Ishikawa (cell line): Measurements from ENCODE around the gene SLC28A2.

Experiments
- CEBPB ChIP-seq: IDR thresholded peaks from 2 replicates; pipeline ENCODE4 v1.6.1; 2012
- CREB1 ChIP-seq: IDR thresholded peaks from 2 replicates; pipeline ENCODE4 v1.6.1; 2012; ENCODE audit warnings: low read depth
- EGR1 ChIP-seq: IDR thresholded peaks from 2 replicates; pipeline ENCODE4 v1.6.1; 2012
- EP300 ChIP-seq: IDR thresholded peaks from 2 replicates; pipeline ENCODE4 v1.6.1; 2012; ENCODE audit warnings: borderline replicate concordance
- FOXM1 ChIP-seq: IDR thresholded peaks from 2 replicates; pipeline ENCODE4 v1.6.1; 2012; ENCODE audit warnings: low read depth, borderline replicate concordance
- NFIC ChIP-seq: IDR thresholded peaks from 2 replicates; pipeline ENCODE4 v1.6.1; 2012
- RAD21 ChIP-seq: IDR thresholded peaks from 2 replicates; pipeline ENCODE4 v1.6.1; 2012; ENCODE audit warnings: low read depth
- TAF1 ChIP-seq: IDR thresholded peaks from 2 replicates; pipeline ENCODE4 v1.6.1; 2012; ENCODE audit warnings: low read depth, mild to moderate bottlenecking
- TCF12 ChIP-seq: IDR thresholded peaks from 2 replicates; pipeline ENCODE4 v1.6.1; 2012; ENCODE audit warnings: low read depth
- TEAD4 ChIP-seq: IDR thresholded peaks from 2 replicates; pipeline ENCODE4 v1.6.1; 2012
- YY1 ChIP-seq: IDR thresholded peaks from 2 replicates; pipeline ENCODE4 v1.6.1; 2012; ENCODE audit warnings: low read depth
- ZBTB7A ChIP-seq: IDR thresholded peaks from 2 replicates; pipeline ENCODE4 v1.6.1; 2012; ENCODE audit warnings: low read depth
- TF ChIP-seq, protein P1 (sequence below): IDR thresholded peaks from 2 replicates; pipeline ENCODE4 v1.6.1; 2012
- TF ChIP-seq, protein P2 (sequence below): IDR thresholded peaks from 2 replicates; pipeline ENCODE4 v1.6.1; 2012
- TF ChIP-seq, protein P3 (sequence below): IDR thresholded peaks from 2 replicates; pipeline ENCODE4 v1.6.1; 2012; ENCODE audit warnings: low read depth, mild to moderate bottlenecking

The SLC28A2 gene

GRCh38 chr15:45307230-45307924, 55.3 kb downstream of the SLC28A2 start:
- TF ChIP-seq RAD21: peak; percentile 30
- TF ChIP-seq, protein P1, sequence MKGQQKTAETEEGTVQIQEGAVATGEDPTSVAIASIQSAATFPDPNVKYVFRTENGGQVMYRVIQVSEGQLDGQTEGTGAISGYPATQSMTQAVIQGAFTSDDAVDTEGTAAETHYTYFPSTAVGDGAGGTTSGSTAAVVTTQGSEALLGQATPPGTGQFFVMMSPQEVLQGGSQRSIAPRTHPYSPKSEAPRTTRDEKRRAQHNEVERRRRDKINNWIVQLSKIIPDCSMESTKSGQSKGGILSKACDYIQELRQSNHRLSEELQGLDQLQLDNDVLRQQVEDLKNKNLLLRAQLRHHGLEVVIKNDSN: no peak
- TF ChIP-seq, protein P2, sequence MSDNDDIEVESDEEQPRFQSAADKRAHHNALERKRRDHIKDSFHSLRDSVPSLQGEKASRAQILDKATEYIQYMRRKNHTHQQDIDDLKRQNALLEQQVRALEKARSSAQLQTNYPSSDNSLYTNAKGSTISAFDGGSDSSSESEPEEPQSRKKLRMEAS: no peak
- no peak for TF ChIP-seq YY1

DNA sequence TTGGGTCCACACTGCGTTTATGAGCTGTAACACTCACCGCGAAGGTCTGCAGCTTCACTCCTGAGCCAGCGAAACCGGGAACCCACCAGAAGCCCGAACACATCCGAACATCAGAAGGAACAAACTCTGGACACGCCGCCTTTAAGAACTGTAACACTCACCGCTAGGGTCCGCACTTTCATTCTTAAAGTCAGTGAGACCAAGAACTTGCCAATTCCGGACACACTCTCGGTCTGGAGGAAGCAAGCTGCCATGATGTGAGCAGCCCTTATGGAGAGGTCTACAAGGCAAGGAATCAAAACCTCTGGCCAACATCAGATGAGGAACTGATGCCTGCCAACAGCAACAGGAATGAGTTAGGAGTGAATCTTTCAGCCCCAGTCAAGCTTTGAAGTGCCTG, 62.9 kb downstream of the SLC28A2 start:
- TF ChIP-seq NFIC (no peak), TAF1 (no peak), TCF12 (no peak), ZBTB7A (no peak), CREB1 (no peak), YY1 (no peak), CEBPB (no peak), TEAD4 (no peak)
- TF ChIP-seq, protein P3, sequence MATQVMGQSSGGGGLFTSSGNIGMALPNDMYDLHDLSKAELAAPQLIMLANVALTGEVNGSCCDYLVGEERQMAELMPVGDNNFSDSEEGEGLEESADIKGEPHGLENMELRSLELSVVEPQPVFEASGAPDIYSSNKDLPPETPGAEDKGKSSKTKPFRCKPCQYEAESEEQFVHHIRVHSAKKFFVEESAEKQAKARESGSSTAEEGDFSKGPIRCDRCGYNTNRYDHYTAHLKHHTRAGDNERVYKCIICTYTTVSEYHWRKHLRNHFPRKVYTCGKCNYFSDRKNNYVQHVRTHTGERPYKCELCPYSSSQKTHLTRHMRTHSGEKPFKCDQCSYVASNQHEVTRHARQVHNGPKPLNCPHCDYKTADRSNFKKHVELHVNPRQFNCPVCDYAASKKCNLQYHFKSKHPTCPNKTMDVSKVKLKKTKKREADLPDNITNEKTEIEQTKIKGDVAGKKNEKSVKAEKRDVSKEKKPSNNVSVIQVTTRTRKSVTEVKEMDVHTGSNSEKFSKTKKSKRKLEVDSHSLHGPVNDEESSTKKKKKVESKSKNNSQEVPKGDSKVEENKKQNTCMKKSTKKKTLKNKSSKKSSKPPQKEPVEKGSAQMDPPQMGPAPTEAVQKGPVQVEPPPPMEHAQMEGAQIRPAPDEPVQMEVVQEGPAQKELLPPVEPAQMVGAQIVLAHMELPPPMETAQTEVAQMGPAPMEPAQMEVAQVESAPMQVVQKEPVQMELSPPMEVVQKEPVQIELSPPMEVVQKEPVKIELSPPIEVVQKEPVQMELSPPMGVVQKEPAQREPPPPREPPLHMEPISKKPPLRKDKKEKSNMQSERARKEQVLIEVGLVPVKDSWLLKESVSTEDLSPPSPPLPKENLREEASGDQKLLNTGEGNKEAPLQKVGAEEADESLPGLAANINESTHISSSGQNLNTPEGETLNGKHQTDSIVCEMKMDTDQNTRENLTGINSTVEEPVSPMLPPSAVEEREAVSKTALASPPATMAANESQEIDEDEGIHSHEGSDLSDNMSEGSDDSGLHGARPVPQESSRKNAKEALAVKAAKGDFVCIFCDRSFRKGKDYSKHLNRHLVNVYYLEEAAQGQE: no peak
- TF ChIP-seq, protein P2: no peak

GRCh38 chr15:45319472-45320214, 67.6 kb downstream of the SLC28A2 start:
- TF ChIP-seq, protein P3: no peak
- TF ChIP-seq EP300 (no peak), RAD21 (no peak), YY1 (no peak), TEAD4 (no peak), TCF12 (no peak), EGR1 (no peak), CEBPB (no peak), NFIC (no peak)
- TF ChIP-seq, protein P1: no peak
- TF ChIP-seq, protein P2: no peak

DNA sequence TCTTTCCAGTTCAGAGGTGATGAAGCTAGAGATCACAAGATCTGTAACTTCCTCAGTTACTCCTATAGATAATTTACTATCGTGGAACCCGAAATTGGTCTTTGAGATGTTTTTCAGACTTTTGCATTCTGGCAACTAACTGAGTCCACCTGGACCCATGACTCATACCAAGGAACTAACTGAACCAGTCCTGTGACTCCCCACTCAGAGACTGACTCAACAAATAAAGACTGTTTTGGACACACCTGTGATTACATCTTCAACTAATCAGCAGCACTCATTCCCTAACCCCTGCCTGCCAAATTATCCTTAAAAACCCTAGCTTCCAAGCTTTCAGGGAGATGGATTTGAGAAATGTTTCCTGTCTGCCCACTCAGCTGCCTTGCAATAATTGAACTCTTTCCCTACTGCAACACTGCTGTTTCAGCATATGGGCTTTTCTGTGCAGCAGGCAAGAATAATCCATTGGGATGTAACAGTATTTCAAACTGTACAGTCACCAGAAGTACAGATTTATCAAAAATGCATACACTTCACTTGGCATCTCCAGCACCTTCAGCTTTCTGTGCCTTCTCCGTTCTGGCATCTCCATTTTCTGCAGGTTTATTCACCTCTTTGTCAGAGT, 68.7 kb downstream of the SLC28A2 start:
- TF ChIP-seq RAD21: no peak
- TF ChIP-seq YY1: no peak
- TF ChIP-seq, protein P1: no peak
- TF ChIP-seq CEBPB: no peak
- no peak for TF ChIP-seq CREB1
- no peak for TF ChIP-seq ZBTB7A
- TF ChIP-seq FOXM1: no peak
- TF ChIP-seq, protein P3: no peak
- TF ChIP-seq EGR1: no peak
- TF ChIP-seq TCF12: no peak
- no peak for TF ChIP-seq TAF1
- no peak for TF ChIP-seq NFIC
- TF ChIP-seq, protein P2: no peak
- no peak for TF ChIP-seq EP300
- no peak for TF ChIP-seq TEAD4
